Fibroblast of mammary gland (primary cell): ENCODE data around the gene ADNP.
"Not testable (repeated sequence)": the region's sequence is repeated elsewhere in the genome, so short reads cannot be mapped to it uniquely, and the experiment has no call there.

Experiments used
- DNase-seq: peaks from one replicate; pipeline ENCODE4 v3.0.0-alpha.2; 2010; ENCODE audit warnings: low read depth
- H3K4me3 ChIP-seq: 2 replicates; pipeline ENCODE4 v1.5.1; 2011; ENCODE audit warnings: low read depth, mild to moderate bottlenecking, low read length, moderate library complexity; ENCODE audit not compliant: control insufficient read depth
- TF ChIP-seq, protein P1 (sequence below): conservative IDR thresholded peaks from 2 replicates; pipeline ENCODE4 v1.5.1; 2011; ENCODE audit warnings: low read depth, low read length, inconsistent platforms; ENCODE audit not compliant: control insufficient read depth, insufficient read depth

The ADNP gene

GRCh38 chr20:50931306-50932015, at the start of gene ADNP:
TSS of gene ADNP (minus strand) at chr20:50931437. CDS start at chr20:50903996, 27,441 bp downstream.
- peak; percentile 90 for DNase-seq
- TF ChIP-seq, protein P1, sequence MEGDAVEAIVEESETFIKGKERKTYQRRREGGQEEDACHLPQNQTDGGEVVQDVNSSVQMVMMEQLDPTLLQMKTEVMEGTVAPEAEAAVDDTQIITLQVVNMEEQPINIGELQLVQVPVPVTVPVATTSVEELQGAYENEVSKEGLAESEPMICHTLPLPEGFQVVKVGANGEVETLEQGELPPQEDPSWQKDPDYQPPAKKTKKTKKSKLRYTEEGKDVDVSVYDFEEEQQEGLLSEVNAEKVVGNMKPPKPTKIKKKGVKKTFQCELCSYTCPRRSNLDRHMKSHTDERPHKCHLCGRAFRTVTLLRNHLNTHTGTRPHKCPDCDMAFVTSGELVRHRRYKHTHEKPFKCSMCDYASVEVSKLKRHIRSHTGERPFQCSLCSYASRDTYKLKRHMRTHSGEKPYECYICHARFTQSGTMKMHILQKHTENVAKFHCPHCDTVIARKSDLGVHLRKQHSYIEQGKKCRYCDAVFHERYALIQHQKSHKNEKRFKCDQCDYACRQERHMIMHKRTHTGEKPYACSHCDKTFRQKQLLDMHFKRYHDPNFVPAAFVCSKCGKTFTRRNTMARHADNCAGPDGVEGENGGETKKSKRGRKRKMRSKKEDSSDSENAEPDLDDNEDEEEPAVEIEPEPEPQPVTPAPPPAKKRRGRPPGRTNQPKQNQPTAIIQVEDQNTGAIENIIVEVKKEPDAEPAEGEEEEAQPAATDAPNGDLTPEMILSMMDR, result peak; percentile 43
- peak within 1 kb of the TSS; percentile 84 for H3K4me3 ChIP-seq

DNA sequence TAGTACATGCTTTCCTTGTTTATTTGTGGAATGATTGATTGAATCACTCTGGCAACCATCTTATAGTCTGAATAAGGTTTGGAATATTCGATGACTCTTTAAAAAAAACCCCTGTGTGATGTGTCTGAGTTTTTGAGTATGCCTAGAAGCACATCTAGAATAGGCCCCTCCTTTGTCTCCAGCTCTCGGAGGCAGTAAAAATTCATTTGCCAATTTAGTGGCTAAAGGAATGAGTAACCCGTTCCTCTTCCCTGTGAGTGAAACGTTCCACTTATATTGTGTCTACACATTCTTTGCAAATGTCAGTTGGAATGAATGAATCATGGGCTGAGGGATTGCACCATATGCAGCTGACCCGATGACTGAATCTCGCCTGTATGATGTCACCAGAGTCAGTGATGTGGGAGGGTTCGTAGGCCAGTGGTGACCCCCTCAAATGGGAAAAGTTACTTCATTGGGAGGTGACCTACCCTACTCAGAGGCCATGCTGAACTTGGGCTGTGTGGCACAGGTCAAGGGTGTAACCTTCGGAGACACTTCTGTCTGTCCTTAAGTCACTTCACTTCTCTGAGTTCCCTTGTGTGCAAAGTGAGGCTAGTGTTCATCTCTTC, 48.9 kb upstream of the ADNP start:
- DNase-seq, result peak; percentile 99
- TF ChIP-seq, protein P1, result no peak
- no peak overlapping the region for H3K4me3 ChIP-seq

GRCh38 chr20:50978533-50978932, 47.3 kb upstream of the ADNP start:
- not testable (repeated sequence) for DNase-seq, H3K4me3 ChIP-seq

GRCh38 chr20:50977066-50978021, 46.1 kb upstream of the ADNP start:
- H3K4me3 ChIP-seq, result no peak overlapping the region
- DNase-seq, result no peak
- TF ChIP-seq, protein P1, result no peak

DNA sequence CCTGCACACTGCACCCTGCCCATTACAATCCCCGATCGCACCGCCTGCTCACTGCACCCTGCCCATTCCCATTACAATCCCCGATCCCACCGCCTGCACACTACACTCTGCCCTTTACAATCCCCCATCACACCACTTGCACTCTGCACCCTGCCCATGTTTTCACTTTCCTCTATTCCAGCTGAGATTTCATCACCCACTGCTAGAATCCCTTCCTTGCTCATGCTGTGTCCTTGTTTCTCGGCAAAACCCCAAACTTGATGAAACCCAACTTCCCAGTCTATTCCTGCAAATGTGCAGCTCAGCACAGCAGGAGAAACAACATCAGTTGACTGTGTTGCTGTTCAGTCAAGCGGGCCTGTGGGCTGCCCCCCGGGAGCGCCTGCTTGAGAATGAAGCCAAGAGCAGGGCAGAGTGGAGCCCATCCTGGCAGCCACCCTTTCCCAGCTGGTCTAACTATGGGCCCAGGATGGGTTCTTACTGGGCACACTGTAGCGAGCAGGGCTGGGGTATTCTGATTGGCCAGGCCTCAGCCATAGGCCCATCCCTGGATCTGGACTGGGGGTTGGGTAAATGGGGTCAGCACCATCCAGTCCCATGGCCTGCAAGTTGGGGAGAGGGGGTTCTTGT, 44.6 kb upstream of the ADNP start:
- DNase-seq, result no peak
- TF ChIP-seq, protein P1, result no peak
- no peak overlapping the region for H3K4me3 ChIP-seq

DNA sequence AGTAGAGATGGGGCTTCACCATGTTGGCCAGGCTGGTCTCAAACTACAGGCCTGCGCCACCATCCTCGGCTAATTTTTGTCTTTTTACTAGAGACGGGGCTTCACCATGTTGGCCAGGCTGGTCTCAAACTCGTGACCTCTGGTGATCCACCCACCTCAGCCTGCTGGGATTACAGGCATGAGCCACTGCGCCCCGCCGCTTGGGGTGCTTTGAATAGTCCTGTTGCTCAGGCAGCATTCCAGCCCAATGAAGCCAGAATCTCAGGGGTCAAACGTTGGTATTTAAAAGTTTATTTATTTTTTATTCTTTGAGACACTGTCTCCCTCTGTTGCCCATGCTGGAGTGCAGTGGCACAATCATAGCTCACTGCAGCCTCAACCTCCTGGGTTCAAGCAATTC, 38.7 kb upstream of the ADNP start:
- DNase-seq, result no peak
- TF ChIP-seq, protein P1, result no peak
- no peak overlapping the region for H3K4me3 ChIP-seq
